GM13977 (cell line): ENCODE data around the gene GBP5.

Experiments
- DNase-seq: peaks from one replicate; pipeline ENCODE4 v3.0.0; 2012; ENCODE audit warnings: low spot score
- CTCF ChIP-seq: IDR thresholded peaks from 2 replicates; pipeline ENCODE4 v1.5.1; 2012; ENCODE audit warnings: mild to moderate bottlenecking, control low read depth; ENCODE audit not compliant: insufficient read depth; ENCODE audit errors: extremely low read depth, missing control alignments
- in situ Hi-C: fragments of 300-500 bp; cut with MboI; formaldehyde crosslinking; loops from one replicate; pipeline ENCODE4 v1.12.0; 2022; ENCODE audit warnings: low sequenced_read_pairs, low pct_unique_long_range_greater_than_20kb, mixed read lengths, inconsistent platforms; ENCODE audit not compliant: unreplicated experiment

GBP5 gene

GRCh38 chr1:89279011-89279466 lies 6.4 kb upstream of the GBP5 start:
- TF ChIP-seq CTCF, result no peak
- in situ Hi-C loops, result no loop called here
- no peak for DNase-seq

GRCh38 chr1:89277725-89278124 lies 5.1 kb upstream of the GBP5 start:
- TF ChIP-seq CTCF, result no peak
- DNase-seq, result no peak
- in situ Hi-C loops, result no loop called here

GRCh38 chr1:89276690-89277089 lies 4.0 kb upstream of the GBP5 start:
- in situ Hi-C loops, result no loop called here
- no peak for DNase-seq
- TF ChIP-seq CTCF, result peak; percentile 13

GRCh38 chr1:89274411-89274857 lies 1.8 kb upstream of the GBP5 start:
- in situ Hi-C loops, result no loop called here
- TF ChIP-seq CTCF, result no peak
- DNase-seq, result no peak

- DNase-seq, result no peak
- in situ Hi-C loops, result no loop called here
Measured at GRCh38 chr1:89273324-89273778, 691 bp upstream of the GBP5 start.

GRCh38 chr1:89271341-89272015 lies 1.2 kb downstream of the GBP5 start:
- TF ChIP-seq CTCF, result no peak
- in situ Hi-C loops, result no loop called here
- DNase-seq, result no peak

More at GRCh38 chr1:89273324-89273778, 691 bp upstream of the GBP5 start:
- TF ChIP-seq CTCF, result no peak
